SKM-1 treated with dmso at 0.1 percent for 144 hours (cell line): ENCODE measurements around the gene NDST4.
"Not testable (repeated sequence)": the region's sequence is repeated elsewhere in the genome, so short reads cannot be mapped to it uniquely, and the experiment has no call there.

Experiments
- DNase-seq: peaks from one replicate; lab custom pipeline; 2025; ENCODE audit not compliant: unreplicated experiment; lab: John Stamatoyannopoulos, UW

The NDST4 gene

DNA sequence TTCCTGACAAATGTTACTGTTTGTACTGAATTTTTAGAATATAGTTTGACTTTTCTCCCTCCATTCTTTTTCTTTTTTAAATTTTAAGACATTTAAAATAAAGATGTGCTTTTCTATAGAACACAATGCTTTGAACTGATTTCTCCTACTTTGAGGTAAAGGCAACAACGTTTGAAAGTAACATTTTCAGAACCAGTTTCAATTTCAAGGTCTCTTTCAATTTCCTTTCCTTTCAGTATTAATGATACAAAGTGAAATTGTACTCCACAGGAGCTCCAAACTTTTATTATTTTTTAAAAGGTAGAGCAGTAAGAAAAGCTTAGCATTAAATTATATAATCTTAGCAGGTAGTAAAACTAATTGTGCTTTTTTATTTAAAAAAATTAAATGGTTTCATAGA lies 54.9 kb downstream of the NDST4 start:
- no peak for DNase-seq

DNA sequence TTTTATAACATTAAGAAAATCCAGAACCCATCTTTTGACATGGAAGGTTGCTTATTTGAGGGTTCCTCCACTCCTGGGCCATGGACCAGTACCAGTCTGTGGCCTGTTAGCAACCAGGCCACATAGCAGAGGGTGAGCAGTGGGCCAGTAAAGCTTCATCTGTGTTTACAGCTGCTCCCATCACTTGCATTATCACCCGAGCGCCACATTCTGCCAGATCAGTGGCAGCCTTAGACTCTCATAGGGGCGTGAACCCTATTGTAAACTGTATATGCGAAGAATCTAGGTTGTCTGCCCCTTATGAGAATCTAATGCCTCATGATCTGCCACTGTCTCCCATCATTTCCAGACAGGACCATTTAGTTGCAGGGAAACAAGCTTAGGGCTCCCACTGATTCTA lies 58.6 kb downstream of the NDST4 start:
- DNase-seq: peak; percentile 46

DNA sequence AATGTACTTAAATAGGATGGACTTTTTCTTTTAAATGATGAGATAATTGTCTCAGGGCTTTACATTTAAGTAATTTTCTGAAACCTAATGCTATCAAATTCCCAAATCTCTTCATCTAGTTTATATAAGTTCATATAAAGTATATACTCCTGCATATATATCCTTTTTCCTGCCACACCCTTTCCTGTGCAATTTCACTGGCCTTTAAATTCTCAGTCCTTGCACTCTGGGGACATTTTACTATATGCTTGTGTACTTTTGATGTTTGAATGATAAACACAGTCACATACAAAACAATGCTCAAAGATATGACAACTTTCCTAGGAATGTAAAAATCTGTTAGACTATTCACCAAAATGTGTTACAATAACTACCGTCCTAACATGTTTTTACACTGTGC lies 60.1 kb downstream of the NDST4 start:
- DNase-seq: no peak

DNA sequence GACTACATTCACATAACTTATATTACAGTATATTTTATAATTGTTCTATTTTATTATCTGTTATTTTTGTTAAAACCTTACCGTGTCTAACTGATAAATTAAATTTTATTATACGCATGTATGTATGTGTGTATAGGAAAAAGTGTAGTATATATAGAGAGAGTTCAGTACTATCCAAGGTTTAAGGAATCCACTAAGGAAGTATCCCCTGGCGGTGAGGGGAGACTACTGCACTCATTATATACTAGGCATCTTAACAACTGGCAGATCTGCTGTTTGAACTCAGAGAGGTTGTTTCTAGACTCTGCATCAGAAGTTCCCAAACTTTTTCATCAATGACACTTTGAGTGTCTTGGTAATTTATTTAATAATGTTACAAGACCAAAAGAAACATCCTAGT lies 70.9 kb downstream of the NDST4 start:
- DNase-seq: no peak

DNA sequence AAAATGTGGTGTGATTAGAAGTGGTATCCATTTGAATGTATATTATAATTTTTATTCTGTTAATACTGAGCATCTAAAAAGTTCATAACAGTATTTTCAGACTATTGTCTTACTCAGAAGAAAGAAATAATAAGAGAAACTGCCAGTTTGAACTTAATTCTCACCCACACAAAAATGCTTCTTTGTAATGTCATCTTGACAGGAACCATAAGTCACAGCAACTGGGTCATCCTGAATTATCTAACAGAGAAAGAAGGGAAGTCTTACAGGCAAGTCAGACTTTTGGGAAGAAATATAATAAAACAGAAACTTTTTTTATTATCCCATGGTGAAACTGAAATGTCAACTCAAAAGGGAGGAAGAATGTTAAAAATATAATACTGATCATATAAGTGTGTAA lies 83.1 kb downstream of the NDST4 start:
- no peak for DNase-seq

DNA sequence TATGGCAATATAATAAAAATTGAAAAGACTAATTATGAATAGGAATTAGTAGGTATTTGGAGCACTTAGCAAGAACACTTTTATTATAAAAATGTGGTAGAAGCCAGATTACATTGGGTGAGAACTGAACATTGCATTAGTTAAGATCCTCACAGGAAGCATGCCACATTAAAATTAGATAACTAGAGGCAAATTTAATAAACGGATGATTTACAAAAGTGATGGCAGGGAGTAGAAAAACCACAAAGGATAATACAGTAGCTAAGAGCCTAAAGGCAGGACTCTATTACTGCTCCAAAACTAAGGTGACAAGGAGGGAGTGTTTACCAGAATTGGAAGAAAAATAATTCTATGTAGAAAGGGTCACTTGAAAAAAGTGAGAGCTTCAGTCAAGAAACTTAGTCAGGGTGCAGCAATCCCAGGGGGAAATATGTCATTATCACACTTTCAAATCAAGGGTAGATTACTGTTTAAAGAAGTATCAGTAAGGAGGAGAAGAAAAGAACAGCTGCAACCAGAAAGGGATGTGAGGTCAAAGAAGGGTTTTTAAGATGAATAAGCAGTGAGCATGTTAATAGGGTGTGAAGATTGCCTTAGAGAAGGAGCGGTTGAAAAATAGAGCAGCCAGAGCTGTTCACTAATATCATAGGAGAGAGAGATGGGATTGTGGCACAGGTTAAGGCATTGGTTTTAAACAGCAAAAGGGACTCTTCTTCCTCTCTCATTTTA lies 84.6 kb downstream of the NDST4 start:
- DNase-seq: no peak

DNA sequence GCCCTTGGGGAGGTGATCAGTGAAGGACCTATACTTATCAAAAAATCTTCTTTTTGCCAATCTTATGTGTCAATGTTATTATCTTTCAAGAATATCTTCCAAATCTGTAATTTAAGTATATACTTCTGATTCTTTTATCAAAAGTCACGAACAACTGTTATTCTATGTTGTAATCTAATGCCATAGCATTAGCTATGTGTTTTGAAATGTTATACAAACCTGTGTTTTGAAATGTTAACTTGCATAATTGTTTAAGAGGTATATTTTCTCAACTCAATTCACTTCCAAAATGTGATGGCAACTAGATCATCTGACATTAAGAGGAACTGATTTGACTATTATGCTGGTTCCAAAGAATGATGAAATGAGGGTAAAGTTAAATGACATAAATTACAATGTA lies 113.5 kb downstream of the NDST4 start:
- no peak for DNase-seq

DNA sequence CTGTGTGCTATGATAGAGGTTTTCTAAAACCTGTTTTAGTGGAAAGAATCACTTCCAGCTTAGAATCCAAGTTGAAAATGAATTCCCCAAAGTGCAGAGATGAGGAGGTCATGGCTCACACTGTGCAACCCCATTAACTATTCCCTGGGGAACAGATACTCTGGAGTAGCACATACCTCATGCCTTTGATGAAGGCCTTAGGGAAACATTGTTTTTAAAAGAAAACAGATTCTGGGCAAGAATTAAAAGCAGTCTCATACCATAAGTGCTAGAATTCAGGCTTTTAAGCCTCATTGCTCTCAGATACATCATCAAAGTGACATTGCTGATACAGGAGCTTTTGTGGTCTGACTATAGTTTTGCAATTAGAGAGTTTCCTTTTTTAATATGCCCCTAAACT lies 115.1 kb downstream of the NDST4 start:
- no peak for DNase-seq

DNA sequence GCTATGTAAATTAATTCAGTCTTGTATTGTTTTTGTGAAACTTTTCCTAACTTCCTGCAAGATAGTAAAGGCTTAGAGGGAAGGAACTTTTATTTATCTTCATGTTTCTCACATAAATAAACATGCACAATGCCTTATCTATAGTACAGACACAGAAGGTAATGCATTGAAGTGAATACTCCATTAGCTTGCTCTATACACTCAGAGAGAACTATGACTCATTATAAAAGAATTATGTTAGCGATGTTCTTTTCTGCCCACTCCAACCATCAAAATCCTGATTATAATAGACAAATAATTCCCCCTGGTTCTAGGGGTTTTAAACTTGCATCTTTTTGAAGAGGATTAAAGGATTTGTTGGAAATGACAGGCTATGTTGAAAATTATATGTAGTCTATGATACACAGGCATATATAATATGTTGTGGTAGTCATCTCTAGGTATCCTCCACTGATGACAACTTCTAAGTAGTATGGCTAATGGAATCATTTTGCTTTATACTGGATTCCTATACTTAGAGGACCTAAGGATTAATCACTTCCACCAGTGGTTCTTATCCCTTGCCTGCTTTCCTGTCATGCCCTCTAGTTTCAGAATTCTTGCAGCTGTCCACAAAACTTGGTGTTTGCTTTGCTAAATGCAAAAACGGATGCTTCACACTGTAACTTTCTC lies 115.7 kb downstream of the NDST4 start:
- no peak for DNase-seq

DNA sequence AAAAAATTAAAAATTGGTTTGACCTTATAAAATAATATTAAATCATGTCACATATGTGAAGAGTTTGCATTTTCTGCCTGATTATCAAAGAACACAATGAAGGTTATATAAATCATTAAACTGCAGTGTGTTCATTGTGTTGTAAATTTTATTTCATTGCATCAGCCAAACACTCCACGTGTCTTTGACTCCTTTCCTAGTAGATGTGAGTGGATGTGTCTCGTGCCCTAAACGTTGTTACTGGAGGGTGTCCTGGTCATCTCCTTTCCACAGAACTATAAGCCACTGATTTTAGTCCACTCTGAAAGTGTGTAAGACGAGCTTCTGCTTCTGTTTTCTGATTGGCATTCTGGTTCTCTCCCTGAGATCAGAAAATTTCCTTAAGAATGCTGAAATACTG lies 127.3 kb downstream of the NDST4 start:
- no peak for DNase-seq

DNA sequence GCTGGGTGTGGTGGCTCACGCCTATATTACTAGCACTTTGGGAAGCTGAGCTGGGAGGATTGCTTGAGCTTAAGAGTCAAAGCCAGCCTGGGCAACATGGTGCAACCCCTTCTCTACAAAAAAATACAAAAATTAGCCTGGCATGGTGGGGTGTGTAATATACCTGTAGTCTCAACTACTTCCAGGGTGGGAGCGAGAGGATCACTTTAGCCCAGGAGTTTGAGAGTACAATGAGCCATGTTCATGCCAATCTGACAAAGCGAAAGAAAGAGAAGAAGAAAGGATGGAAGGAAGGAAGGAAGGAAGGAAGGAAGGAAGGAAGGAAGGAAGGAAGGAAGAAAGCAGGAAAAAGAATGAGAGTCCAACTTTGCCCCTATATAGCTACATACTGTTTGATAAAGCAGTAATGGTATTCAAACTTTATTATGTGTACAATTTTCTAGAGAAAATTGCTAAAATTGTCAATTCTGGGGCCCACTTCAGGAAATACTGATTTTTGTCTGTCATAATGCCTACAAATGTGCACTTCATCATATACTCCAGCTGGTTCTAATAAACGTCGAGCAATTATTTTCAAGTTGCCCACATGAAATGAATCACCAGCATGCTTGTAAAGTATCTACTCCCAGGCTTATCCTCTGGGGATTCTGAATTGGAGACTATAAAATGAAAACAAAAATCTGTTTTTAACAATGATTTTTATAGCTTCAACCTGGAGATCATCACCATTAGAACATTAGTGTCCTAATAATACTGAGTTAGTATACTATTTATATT lies 132.3 kb downstream of the NDST4 start:
- DNase-seq: no peak

DNA sequence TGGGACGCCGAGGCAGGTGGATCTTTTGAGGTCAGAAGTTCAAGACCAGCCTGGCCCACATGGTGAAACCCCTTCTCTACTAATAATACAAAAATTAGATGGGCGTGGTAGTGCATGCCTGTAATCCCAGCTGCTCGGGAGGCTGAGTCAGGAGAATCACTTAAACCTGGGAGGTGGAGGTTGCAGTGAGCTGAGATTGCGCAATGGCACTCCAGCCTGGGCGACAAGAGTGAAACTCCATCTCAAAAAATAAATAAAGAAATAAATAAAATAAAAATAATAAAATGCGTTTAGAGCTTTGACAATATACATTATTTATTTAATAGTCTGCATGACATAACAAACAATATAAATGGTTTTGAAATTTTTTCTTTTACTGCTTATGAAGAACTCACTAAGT lies 133.0 kb downstream of the NDST4 start:
- not testable (repeated sequence) for DNase-seq

DNA sequence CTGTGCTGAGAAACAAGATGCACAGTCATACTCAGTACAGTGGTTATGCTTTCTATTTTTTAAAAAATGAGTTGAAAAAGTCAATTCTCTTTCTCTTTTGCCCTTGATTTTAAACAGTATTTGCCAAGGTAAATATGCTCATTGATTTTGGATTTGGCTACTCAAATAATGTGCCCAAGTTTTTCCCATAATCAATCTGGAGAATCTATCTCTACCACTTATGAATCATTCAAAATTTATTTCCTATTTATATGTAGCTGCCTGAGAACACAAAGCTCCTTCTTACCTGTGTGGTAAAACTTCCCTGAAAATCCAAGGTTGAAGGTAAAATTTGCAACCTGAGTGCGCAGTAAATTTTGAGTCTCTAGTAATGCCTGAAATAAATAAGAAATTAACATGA lies 136.5 kb downstream of the NDST4 start:
- no peak for DNase-seq

DNA sequence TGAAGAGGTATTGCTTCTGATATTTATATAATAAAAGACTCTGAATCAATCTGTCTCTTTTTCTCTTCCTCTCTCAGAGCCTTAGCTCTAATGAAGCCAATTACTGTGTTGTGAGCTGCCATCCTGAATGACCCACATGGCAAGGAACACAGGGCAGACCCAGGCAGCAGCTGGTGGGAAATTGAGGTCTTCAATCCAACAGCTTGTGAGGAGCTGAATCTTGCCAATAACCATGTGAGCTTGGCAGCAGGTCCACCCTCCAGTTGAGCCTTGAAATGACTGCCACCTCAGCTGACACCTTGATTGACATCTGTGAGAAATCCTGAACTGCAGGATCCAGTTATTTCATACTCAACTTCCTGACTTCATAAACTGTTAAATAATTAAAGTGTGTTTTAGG lies 149.4 kb downstream of the NDST4 start:
- no peak for DNase-seq

DNA sequence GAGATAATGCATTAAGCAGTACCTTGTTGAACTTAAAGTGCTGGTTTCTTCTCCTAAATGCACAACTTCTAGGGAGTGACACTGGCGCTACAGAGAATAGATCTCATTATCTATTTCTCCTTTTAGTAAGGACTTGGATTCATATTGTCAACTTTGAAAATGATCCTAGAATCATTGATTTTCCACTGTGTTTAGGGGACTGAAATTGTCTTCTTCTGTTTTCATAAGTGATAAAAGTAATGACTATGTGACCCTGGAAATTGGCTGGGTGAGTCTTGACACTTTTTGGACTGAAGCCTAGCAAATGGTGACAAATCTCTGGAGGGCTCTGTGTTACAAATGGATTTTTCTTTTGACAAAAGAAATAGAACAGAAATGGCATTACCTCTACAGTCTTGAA lies 167.8 kb downstream of the NDST4 start:
- DNase-seq: no peak

DNA sequence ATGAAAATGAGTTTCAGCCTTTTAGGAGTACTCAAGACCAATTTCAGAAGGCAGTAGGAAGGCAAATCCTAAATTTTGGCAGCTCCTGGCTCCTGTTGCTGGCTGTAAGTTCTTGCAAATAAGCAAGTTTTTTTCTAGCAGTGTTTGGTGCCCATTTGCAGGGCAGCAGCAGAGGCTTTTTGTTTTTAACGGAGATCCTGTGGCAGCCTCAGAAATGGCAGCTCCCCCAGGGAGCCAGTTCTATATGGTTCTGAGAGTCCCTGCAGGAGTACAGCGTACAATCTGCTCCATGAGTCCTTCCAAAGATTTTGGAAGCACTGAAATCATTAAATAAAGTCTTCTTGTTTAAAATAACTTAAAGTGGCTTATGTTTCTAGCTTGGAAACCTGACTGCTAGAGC lies 171.9 kb downstream of the NDST4 start:
- DNase-seq: no peak

DNA sequence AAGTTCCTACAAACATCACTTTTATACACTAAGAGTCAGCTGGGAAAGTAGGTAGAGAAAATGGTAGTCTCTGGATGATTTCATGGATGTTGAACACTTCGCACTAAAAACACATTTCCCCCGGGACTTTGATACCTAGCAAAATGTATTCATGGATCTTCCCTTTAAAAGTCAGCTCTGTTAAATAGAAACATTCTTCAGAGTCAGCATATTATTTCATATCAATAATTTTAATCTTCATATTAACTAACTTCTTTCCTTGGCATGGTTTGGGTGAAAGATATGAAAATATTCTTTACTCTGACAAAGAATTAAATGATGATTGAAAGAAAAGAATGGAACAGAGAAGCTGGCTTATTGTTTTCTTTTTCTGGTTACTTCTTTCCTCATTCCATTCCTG lies 185.5 kb downstream of the NDST4 start:
- DNase-seq: no peak

DNA sequence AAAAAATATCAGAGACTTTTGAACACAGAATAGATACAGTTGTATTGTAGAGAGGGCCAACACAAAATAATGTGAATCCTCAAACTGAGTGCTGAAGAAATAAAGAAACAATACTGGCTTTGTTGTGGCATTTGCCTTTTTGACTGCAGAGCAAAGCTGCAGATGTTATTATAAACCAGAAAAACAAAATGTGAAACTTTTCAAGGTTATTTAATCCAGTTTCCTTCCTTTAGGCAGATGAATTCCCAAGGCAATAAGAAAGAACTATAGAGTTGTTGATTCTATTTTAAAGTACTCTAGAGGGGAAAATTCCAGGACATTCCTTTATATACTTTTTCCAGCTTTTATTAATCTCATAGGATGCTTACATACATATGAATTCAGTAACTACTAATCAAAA lies 186.8 kb downstream of the NDST4 start:
- no peak for DNase-seq

DNA sequence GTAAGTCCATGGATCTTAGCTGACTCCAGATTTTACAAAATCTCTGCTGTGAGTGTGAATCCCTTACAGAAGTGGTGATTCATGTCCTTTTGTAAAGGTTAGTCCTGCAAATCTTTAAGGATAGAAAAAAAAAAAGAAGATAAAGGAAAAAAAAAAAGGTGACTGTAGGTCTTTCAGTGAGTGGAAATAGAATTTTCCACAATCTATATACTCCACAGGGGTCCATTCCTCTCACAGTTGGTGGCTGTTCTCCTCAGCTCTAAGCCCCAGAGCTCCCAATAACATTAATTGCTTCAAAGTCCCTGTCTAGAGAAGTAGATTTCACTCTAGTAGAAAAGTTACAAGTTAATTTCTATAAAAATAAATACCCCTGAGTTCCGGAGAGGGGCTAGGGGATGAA lies 189.1 kb downstream of the NDST4 start:
- no peak for DNase-seq

DNA sequence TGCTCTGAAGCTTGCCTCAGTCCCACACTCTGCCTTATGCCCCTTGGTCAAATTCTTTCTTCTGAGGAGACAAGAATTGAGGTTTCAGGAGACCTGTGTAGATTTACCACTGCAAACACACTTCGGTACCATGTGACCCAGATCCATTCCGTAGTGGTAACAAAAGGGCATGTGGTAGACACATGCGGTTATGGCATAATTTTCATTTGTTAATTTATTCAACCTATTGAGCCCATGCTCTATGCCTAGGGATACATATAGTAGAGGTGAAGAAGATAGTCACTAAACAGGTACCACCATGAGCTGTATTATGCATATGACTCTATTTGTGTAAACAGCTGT lies 190.9 kb downstream of the NDST4 start:
- no peak for DNase-seq

DNA sequence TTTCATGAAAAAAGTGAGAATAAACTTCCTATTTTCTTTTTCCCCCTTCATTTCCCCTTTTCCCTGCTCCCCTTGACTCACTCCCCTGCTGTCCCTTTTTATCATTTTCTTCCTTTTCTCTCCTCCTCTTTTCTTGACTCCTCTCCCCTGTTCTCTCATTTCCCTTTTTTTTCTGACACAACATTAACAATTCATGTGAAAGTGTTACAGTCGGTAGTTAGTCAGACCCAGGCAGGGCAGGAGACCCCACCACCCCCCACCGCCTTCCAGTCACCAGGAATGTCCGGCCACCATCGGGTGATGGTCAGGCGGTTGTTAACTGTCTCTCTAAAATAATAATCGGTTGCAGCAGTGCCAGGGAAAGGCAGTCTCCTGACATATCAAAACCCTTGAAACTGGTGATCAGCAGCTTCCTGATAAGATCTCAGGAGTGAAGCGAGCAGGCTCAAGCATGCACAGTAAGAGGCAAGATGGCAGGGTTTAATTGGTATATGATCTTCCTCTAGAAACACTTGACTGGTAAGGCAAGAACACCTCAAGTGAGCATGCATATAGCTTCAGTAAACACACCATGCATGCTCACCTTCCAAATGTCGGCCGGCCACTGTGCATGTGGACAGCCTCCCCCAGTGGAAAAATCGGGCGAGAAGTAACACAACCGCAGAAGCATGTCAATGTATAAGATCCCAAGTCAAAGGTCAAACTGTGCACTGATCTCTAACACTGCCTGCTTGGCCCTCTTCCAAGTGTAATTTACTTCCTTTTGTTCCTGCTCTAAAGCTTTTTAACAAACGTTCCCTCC lies 191.4 kb downstream of the NDST4 start:
- no peak for DNase-seq

DNA sequence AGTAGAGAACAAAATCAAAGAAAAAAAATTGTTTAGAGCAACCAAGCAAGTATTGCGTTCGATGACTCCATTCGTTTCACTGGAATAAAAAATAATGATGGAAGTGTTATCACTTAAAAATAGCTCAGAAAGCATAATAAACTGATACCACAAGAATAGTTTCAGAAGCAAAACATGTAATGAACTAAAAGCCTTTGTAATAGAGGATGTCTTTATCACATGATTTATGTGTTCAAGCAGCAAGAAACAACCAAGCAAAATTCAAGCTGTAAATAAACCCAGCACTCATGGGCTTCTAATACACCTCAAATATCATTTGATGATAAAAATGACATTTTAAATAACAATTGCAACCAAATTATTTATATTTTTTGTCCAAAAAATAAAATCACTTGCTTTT lies 192.2 kb downstream of the NDST4 start:
- DNase-seq: no peak
